RCC 7860 (cell line): ENCODE measurements around the gene KCNJ8.
"Not testable (repeated sequence)": the region's sequence is repeated elsewhere in the genome, so short reads cannot be mapped to it uniquely, and the experiment has no call there.

Source experiments
- DNase-seq: peaks from one replicate; pipeline ENCODE4 v3.0.0-alpha.2; 2015; ENCODE audit warnings: low spot score
- FAIRE-seq: peaks from 2 replicates; lab custom pipeline; 2012; peaks lifted over from hg19 to GRCh38; lab: Jason Lieb, UNC

Gene KCNJ8

GRCh38 chr12:21774358-21775132 lies at the start of gene KCNJ8:
TSS of gene KCNJ8 (minus strand) at chr12:21774706. CDS start at chr12:21773616, 1,090 bp downstream.
- DNase-seq, result no peak
- no peak for FAIRE-seq

- no peak for FAIRE-seq
- no peak for DNase-seq
These were observed 49.1 kb upstream of the KCNJ8 start for GRCh38 chr12:21823581-21823980.

- no peak for FAIRE-seq
- no peak for DNase-seq
These were observed 45.2 kb upstream of the KCNJ8 start for GRCh38 chr12:21819678-21820077.

GRCh38 chr12:21819236-21819635 lies 44.7 kb upstream of the KCNJ8 start:
- DNase-seq (no peak), FAIRE-seq (no peak)

- FAIRE-seq (no peak), DNase-seq (no peak)
These were observed 44.1 kb upstream of the KCNJ8 start for GRCh38 chr12:21818627-21819026.

- FAIRE-seq (no peak), DNase-seq (no peak)
These were observed 41.0 kb upstream of the KCNJ8 start for GRCh38 chr12:21815306-21816062.

- FAIRE-seq, result no peak
These were observed 40.3 kb upstream of the KCNJ8 start for GRCh38 chr12:21814814-21815213.

GRCh38 chr12:21814327-21814726 lies 39.8 kb upstream of the KCNJ8 start:
- DNase-seq (no peak), FAIRE-seq (no peak)

More at GRCh38 chr12:21814814-21815213, 40.3 kb upstream of the KCNJ8 start:
- no peak for DNase-seq

GRCh38 chr12:21813751-21814150 lies 39.2 kb upstream of the KCNJ8 start:
- FAIRE-seq, result no peak

GRCh38 chr12:21813125-21813524 lies 38.6 kb upstream of the KCNJ8 start:
- FAIRE-seq (no peak), DNase-seq (no peak)

More at GRCh38 chr12:21813751-21814150, 39.2 kb upstream of the KCNJ8 start:
- DNase-seq, result no peak

- not testable (repeated sequence) for DNase-seq, FAIRE-seq
These were observed 37.8 kb upstream of the KCNJ8 start for GRCh38 chr12:21812340-21812739.

- DNase-seq (no peak), FAIRE-seq (no peak)
These were observed 34.6 kb upstream of the KCNJ8 start for GRCh38 chr12:21809100-21809499.

GRCh38 chr12:21806255-21806654 lies 31.7 kb upstream of the KCNJ8 start:
- DNase-seq, result no peak
- no peak for FAIRE-seq

- DNase-seq (peak; percentile 69), FAIRE-seq (peak; percentile 92)
These were observed 27.2 kb upstream of the KCNJ8 start for GRCh38 chr12:21801522-21802288.

GRCh38 chr12:21800011-21800410 lies 25.5 kb upstream of the KCNJ8 start:
- DNase-seq (no peak), FAIRE-seq (peak; percentile 81)

- DNase-seq, result no peak
- FAIRE-seq, result peak; percentile 44
These were observed 23.0 kb upstream of the KCNJ8 start for GRCh38 chr12:21797539-21797938.

GRCh38 chr12:21795648-21796328 lies 21.3 kb upstream of the KCNJ8 start:
- DNase-seq, result no peak
- no peak for FAIRE-seq

- not testable (repeated sequence) for DNase-seq, FAIRE-seq
These were observed 20.5 kb upstream of the KCNJ8 start for GRCh38 chr12:21794807-21795595.

GRCh38 chr12:21789687-21790086 lies 15.2 kb upstream of the KCNJ8 start:
- FAIRE-seq, DNase-seq: not testable (repeated sequence)
